Measurements from ENCODE around the gene BNIP3.

- no peak for TF ChIP-seq CTCF (IDR thresholded peaks at IDR 0.05; ENCODE audit: low read depth, low read length, missing input control)
- TF ChIP-seq RAD21 (IDR thresholded peaks at IDR 0.05): no peak
- TF ChIP-seq, protein P1, sequence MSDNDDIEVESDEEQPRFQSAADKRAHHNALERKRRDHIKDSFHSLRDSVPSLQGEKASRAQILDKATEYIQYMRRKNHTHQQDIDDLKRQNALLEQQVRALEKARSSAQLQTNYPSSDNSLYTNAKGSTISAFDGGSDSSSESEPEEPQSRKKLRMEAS (IDR thresholded peaks at IDR 0.05): no peak
- TF ChIP-seq TAF1 (conservative IDR thresholded peaks at IDR 0.05): no peak
- no peak for TF ChIP-seq RXRA (IDR thresholded peaks at IDR 0.05)
- TF ChIP-seq EGR1 (IDR thresholded peaks at IDR 0.05; ENCODE audit: low read depth in 2 of 2): no peak
- no peak for TF ChIP-seq NR2F2 (IDR thresholded peaks at IDR 0.05)
- TF ChIP-seq ATF3 (IDR thresholded peaks at IDR 0.05): no peak
- TF ChIP-seq GABPA (IDR thresholded peaks at IDR 0.05 in 1 of 2, conservative IDR thresholded peaks at IDR 0.05 in 1 of 2): no peak
- TF ChIP-seq, protein P2, sequence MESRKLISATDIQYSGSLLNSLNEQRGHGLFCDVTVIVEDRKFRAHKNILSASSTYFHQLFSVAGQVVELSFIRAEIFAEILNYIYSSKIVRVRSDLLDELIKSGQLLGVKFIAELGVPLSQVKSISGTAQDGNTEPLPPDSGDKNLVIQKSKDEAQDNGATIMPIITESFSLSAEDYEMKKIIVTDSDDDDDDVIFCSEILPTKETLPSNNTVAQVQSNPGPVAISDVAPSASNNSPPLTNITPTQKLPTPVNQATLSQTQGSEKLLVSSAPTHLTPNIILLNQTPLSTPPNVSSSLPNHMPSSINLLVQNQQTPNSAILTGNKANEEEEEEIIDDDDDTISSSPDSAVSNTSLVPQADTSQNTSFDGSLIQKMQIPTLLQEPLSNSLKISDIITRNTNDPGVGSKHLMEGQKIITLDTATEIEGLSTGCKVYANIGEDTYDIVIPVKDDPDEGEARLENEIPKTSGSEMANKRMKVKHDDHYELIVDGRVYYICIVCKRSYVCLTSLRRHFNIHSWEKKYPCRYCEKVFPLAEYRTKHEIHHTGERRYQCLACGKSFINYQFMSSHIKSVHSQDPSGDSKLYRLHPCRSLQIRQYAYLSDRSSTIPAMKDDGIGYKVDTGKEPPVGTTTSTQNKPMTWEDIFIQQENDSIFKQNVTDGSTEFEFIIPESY (IDR thresholded peaks at IDR 0.05): no peak
- TF ChIP-seq, protein P3, sequence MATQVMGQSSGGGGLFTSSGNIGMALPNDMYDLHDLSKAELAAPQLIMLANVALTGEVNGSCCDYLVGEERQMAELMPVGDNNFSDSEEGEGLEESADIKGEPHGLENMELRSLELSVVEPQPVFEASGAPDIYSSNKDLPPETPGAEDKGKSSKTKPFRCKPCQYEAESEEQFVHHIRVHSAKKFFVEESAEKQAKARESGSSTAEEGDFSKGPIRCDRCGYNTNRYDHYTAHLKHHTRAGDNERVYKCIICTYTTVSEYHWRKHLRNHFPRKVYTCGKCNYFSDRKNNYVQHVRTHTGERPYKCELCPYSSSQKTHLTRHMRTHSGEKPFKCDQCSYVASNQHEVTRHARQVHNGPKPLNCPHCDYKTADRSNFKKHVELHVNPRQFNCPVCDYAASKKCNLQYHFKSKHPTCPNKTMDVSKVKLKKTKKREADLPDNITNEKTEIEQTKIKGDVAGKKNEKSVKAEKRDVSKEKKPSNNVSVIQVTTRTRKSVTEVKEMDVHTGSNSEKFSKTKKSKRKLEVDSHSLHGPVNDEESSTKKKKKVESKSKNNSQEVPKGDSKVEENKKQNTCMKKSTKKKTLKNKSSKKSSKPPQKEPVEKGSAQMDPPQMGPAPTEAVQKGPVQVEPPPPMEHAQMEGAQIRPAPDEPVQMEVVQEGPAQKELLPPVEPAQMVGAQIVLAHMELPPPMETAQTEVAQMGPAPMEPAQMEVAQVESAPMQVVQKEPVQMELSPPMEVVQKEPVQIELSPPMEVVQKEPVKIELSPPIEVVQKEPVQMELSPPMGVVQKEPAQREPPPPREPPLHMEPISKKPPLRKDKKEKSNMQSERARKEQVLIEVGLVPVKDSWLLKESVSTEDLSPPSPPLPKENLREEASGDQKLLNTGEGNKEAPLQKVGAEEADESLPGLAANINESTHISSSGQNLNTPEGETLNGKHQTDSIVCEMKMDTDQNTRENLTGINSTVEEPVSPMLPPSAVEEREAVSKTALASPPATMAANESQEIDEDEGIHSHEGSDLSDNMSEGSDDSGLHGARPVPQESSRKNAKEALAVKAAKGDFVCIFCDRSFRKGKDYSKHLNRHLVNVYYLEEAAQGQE (IDR thresholded peaks at IDR 0.05): no peak
- no peak for TF ChIP-seq HNF4G (IDR thresholded peaks at IDR 0.05)
- no peak for TF ChIP-seq YY1 (IDR thresholded peaks at IDR 0.05)
These were observed 2.4 kb downstream of the BNIP3 start for GRCh38 chr10:131979336-131979735.

Data from liver (tissue), 3 donors.